ENCODE data around the gene CYP4F3.

DNA sequence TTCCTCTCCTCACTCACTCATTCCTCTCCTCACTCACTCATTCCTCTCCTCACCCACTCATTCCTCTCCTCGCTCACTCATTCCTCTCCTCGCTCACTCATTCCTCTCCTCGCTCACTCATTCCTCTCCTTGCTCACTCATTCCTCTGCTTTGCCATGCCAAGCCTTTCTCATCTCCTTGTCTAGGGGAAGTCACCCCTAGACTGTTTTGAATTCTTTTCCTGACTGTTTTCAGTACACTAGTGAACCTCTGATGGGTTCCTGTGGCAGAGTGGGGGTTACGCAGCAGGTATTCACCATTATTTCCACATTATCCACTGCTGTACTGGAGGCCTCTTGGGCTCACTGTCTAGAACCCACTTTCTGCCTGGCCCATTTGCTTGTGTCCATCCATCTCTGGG lies 24.5 kb upstream of the CYP4F3 start:
- TF ChIP-seq, protein P1, sequence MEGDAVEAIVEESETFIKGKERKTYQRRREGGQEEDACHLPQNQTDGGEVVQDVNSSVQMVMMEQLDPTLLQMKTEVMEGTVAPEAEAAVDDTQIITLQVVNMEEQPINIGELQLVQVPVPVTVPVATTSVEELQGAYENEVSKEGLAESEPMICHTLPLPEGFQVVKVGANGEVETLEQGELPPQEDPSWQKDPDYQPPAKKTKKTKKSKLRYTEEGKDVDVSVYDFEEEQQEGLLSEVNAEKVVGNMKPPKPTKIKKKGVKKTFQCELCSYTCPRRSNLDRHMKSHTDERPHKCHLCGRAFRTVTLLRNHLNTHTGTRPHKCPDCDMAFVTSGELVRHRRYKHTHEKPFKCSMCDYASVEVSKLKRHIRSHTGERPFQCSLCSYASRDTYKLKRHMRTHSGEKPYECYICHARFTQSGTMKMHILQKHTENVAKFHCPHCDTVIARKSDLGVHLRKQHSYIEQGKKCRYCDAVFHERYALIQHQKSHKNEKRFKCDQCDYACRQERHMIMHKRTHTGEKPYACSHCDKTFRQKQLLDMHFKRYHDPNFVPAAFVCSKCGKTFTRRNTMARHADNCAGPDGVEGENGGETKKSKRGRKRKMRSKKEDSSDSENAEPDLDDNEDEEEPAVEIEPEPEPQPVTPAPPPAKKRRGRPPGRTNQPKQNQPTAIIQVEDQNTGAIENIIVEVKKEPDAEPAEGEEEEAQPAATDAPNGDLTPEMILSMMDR (IDR thresholded peaks at IDR 0.05) = no peak
- TF ChIP-seq SIN3A (IDR thresholded peaks at IDR 0.05; ENCODE audit: borderline replicate concordance, insufficient read depth, low read depth, low read length) = no peak

Measured in Panc1 (cell line).